Measurements from ENCODE around the gene ANTXR1. TPM values are rescaled to one million over a fixed set of nuclear protein-coding genes. Genes with fewer than 3 reads are reported as not detected.
A peak's percentile ranks its signal among the peaks of the same experiment; 100 is the strongest.

ANTXR1 gene
- polyA plus RNA-seq, 1 of the 3 experiments (the other 2 are of a cell fraction): 114 TPM

DNA sequence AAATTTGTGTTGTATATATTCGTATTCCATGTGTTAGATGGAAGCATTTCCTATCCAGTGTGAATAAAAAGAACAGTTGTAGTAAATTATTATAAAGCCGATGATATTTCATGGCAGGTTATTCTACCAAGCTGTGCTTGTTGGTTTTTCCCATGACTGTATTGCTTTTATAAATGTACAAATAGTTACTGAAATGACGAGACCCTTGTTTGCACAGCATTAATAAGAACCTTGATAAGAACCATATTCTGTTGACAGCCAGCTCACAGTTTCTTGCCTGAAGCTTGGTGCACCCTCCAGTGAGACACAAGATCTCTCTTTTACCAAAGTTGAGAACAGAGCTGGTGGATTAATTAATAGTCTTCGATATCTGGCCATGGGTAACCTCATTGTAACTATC, 235.3 kb downstream of the ANTXR1 start:
- Histone ChIP-seq H3K9me2 (no peaks in the 10 kb centered on the region), H3K27ac (ENCODE audit: low read depth in 2 of 2, low read length in 1 of 2) (no peak overlapping the region), H3K36me3 (replicated peaks in 1 of 2; ENCODE audit: control insufficient read depth in 1 of 2, insufficient read depth in 2 of 2, low read length in 1 of 2) (peaks cover 24 to 27% of the 10 kb centered on the region in 2 experiments), H3K27me3 (ENCODE audit: insufficient read depth) (no peaks in the 10 kb centered on the region), H3K79me2 (ENCODE audit: insufficient read depth) (no peaks in the 10 kb centered on the region), H3F3A (replicated peaks; ENCODE audit: insufficient read depth) (peaks cover 24% of the 10 kb centered on the region), H3K4me1 (ENCODE audit: control insufficient read depth in 1 of 2, insufficient read depth in 2 of 2, low read depth in 1 of 2, low read length in 1 of 2) (peaks cover 0 to 19% of the 10 kb centered on the region in 2 experiments), H3K4me3 (ENCODE audit: low read depth in 2 of 2, low read length in 1 of 2) (no peak overlapping the region), H3K9ac (no peak overlapping the region), H3K4me2 (no peak overlapping the region), H3K9me3 (no peaks in the 10 kb centered on the region), H4K20me1 (ENCODE audit: insufficient read depth) (no peaks in the 10 kb centered on the region), H2AFZ (ENCODE audit: low read depth) (no peak overlapping the region)
- CTCF ChIA-PET: no interaction called here
- DNase-seq: no peak
- WGBS (ENCODE audit: low lambda C conversion rate): 83% methylated on average over 4 of the region's 4 CpGs
- TF ChIP-seq, protein P1, sequence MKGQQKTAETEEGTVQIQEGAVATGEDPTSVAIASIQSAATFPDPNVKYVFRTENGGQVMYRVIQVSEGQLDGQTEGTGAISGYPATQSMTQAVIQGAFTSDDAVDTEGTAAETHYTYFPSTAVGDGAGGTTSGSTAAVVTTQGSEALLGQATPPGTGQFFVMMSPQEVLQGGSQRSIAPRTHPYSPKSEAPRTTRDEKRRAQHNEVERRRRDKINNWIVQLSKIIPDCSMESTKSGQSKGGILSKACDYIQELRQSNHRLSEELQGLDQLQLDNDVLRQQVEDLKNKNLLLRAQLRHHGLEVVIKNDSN (IDR thresholded peaks at IDR 0.05; ENCODE audit: borderline replicate concordance, low read depth): no peak
- TF ChIP-seq, protein P2, sequence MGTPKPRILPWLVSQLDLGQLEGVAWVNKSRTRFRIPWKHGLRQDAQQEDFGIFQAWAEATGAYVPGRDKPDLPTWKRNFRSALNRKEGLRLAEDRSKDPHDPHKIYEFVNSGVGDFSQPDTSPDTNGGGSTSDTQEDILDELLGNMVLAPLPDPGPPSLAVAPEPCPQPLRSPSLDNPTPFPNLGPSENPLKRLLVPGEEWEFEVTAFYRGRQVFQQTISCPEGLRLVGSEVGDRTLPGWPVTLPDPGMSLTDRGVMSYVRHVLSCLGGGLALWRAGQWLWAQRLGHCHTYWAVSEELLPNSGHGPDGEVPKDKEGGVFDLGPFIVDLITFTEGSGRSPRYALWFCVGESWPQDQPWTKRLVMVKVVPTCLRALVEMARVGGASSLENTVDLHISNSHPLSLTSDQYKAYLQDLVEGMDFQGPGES (IDR thresholded peaks at IDR 0.05; ENCODE audit: low read depth, low read length): no peak
- TF ChIP-seq ELF1 (IDR thresholded peaks at IDR 0.05) (no peak), RCOR1 (IDR thresholded peaks at IDR 0.05; ENCODE audit: low read length) (no peak), NRF1 (IDR thresholded peaks at IDR 0.05; ENCODE audit: low read depth, low read length) (no peak), GATA2 (CRISPR knock-in tag; IDR thresholded peaks at IDR 0.05) (no peak), MEF2A (IDR thresholded peaks at IDR 0.05; ENCODE audit: borderline replicate concordance, low read depth) (no peak), FOXM1 (IDR thresholded peaks at IDR 0.05; ENCODE audit: low read depth) (no peak), TAF1 (IDR thresholded peaks at IDR 0.05; ENCODE audit: borderline replicate concordance, low read depth, low read length) (no peak)
- TF ChIP-seq, protein P3, sequence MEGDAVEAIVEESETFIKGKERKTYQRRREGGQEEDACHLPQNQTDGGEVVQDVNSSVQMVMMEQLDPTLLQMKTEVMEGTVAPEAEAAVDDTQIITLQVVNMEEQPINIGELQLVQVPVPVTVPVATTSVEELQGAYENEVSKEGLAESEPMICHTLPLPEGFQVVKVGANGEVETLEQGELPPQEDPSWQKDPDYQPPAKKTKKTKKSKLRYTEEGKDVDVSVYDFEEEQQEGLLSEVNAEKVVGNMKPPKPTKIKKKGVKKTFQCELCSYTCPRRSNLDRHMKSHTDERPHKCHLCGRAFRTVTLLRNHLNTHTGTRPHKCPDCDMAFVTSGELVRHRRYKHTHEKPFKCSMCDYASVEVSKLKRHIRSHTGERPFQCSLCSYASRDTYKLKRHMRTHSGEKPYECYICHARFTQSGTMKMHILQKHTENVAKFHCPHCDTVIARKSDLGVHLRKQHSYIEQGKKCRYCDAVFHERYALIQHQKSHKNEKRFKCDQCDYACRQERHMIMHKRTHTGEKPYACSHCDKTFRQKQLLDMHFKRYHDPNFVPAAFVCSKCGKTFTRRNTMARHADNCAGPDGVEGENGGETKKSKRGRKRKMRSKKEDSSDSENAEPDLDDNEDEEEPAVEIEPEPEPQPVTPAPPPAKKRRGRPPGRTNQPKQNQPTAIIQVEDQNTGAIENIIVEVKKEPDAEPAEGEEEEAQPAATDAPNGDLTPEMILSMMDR (IDR thresholded peaks at IDR 0.05): no peak
- TF ChIP-seq, protein P4, sequence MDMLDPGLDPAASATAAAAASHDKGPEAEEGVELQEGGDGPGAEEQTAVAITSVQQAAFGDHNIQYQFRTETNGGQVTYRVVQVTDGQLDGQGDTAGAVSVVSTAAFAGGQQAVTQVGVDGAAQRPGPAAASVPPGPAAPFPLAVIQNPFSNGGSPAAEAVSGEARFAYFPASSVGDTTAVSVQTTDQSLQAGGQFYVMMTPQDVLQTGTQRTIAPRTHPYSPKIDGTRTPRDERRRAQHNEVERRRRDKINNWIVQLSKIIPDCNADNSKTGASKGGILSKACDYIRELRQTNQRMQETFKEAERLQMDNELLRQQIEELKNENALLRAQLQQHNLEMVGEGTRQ (IDR thresholded peaks at IDR 0.05; ENCODE audit: borderline replicate concordance, low read depth, low read length): no peak
- TF ChIP-seq, protein P5, sequence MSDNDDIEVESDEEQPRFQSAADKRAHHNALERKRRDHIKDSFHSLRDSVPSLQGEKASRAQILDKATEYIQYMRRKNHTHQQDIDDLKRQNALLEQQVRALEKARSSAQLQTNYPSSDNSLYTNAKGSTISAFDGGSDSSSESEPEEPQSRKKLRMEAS (IDR thresholded peaks at IDR 0.05; ENCODE audit: low read depth): no peak
- POLR2A ChIA-PET: no interaction called here

DNA sequence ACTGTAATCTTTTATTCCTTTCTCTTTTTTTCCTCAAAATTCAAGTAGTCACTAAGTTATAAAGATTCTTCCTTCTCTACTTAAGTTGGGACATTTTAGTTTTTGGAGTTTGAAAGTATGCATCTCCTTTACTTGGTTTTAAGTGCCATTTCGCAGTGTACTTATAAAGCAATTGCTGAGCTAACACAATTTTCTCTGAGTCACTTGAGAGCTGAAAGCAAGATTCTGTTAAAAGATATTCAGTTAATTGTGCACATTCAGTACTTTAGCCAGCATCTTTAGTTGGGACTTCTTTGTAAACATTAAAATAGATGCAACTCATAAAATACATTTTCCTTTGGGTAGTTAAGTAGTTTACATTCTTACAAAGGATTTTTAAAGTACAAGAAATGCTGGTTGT, 238.0 kb downstream of the ANTXR1 start:
- H3K4me3 ChIP-seq (ENCODE audit: low read depth in 2 of 2, low read length in 1 of 2): no peak overlapping the region
- H4K20me1 ChIP-seq (ENCODE audit: insufficient read depth): no peaks in the 10 kb centered on the region
- no peaks in the 10 kb centered on the region for H3K9me3 ChIP-seq
- no peak for DNase-seq
- 79% methylated on average over 1 of the region's 1 CpG for WGBS (ENCODE audit: low lambda C conversion rate)
- TF ChIP-seq MEF2A (IDR thresholded peaks at IDR 0.05; ENCODE audit: borderline replicate concordance, low read depth) (no peak), NFIC (IDR thresholded peaks at IDR 0.05; ENCODE audit: borderline replicate concordance) (no peak)
- TF ChIP-seq, protein P2 (IDR thresholded peaks at IDR 0.05; ENCODE audit: low read depth, low read length): no peak
- H3K27ac ChIP-seq (ENCODE audit: low read depth in 2 of 2, low read length in 1 of 2): peak overlapping the region; percentile 55 to 99; a peak in 3 of 4 replicates
- no peaks in the 10 kb centered on the region for H3K27me3 ChIP-seq (ENCODE audit: insufficient read depth)
- H3F3A ChIP-seq (replicated peaks; ENCODE audit: insufficient read depth): peaks cover 39% of the 10 kb centered on the region
- no peaks in the 10 kb centered on the region for H3K9me2 ChIP-seq
- CTCF ChIA-PET: no interaction called here
- POLR2A ChIA-PET: no interaction called here
- peaks cover 19 to 21% of the 10 kb centered on the region in 2 experiments for H3K36me3 ChIP-seq (replicated peaks in 1 of 2; ENCODE audit: control insufficient read depth in 1 of 2, insufficient read depth in 2 of 2, low read length in 1 of 2)
- no peak overlapping the region for H2AFZ ChIP-seq (ENCODE audit: low read depth)
- 0 out of 2 replicates have a peak overlapping the region, but pooled peaks have one; percentile 53 for H3K4me2 ChIP-seq
- no peaks in the 10 kb centered on the region for H3K79me2 ChIP-seq (ENCODE audit: insufficient read depth)
- peaks cover 2 to 27% of the 10 kb centered on the region in 2 experiments for H3K4me1 ChIP-seq (ENCODE audit: control insufficient read depth in 1 of 2, insufficient read depth in 2 of 2, low read depth in 1 of 2, low read length in 1 of 2)
- peak overlapping the region; percentile 75; the same call in 1 of the 2 replicates for H3K9ac ChIP-seq

Measured in SK-N-SH (cell line).